ENCODE data around the gene ATAD3B.
"Not testable (repeated sequence)": the region's sequence is repeated elsewhere in the genome, so short reads cannot be mapped to it uniquely, and the experiment has no call there.

The ATAD3B gene

GRCh38 chr1:1511533-1512285, 40.1 kb downstream of the ATAD3B start, which contains the start of gene ATAD3A:
TSS of gene ATAD3A (plus strand) at chr1:1512162. CDS start at chr1:1512269, 107 bp downstream.
- H3K4me3 ChIP-seq (replicated peaks; ENCODE audit: insufficient read depth, low read length): peak within 1 kb of the TSS; percentile 76
- H3K27me3 ChIP-seq (ENCODE audit: insufficient read depth, poor library complexity, severe bottlenecking): no peaks in the 10 kb centered on the region
- DNase-seq (ENCODE audit: low read depth in 1 of 2, low spot score in 1 of 2): peak; percentile 96 to 98
- no peak for TF ChIP-seq CTCF (IDR thresholded peaks at IDR 0.05; ENCODE audit: insufficient read depth, low read length)
- TF ChIP-seq POLR2AphosphoS5 (IDR thresholded peaks at IDR 0.05; ENCODE audit: low read depth): peak; percentile 82
- peak within 1 kb of the TSS; percentile 99 for H3K27ac ChIP-seq (replicated peaks)

- peak overlapping the region; percentile 87 for H3K27ac ChIP-seq (replicated peaks)
- DNase-seq (ENCODE audit: low read depth in 1 of 2, low spot score in 1 of 2): not testable (repeated sequence)
Observed at GRCh38 chr1:1512425-1512824, 40.9 kb downstream of the ATAD3B start.

GRCh38 chr1:1513675-1514074, 42.1 kb downstream of the ATAD3B start:
- Histone ChIP-seq H3K4me3 (replicated peaks; ENCODE audit: insufficient read depth, low read length) (peak overlapping the region; percentile 40), H3K27ac (replicated peaks) (peak overlapping the region; percentile 40)
- not testable (repeated sequence) for H3K27me3 ChIP-seq (ENCODE audit: insufficient read depth, poor library complexity, severe bottlenecking); DNase-seq (ENCODE audit: low read depth in 1 of 2, low spot score in 1 of 2)

More at GRCh38 chr1:1512425-1512824, 40.9 kb downstream of the ATAD3B start:
- H3K4me3 ChIP-seq (replicated peaks; ENCODE audit: insufficient read depth, low read length): peak overlapping the region; percentile 76
- H3K27me3 ChIP-seq (ENCODE audit: insufficient read depth, poor library complexity, severe bottlenecking): not testable (repeated sequence)

GRCh38 chr1:1514376-1514775, 42.8 kb downstream of the ATAD3B start:
- not testable (repeated sequence) for H3K27ac ChIP-seq (replicated peaks); H3K27me3 ChIP-seq (ENCODE audit: insufficient read depth, poor library complexity, severe bottlenecking); H3K4me3 ChIP-seq (replicated peaks; ENCODE audit: insufficient read depth, low read length)
- DNase-seq (ENCODE audit: low read depth in 1 of 2, low spot score in 1 of 2): peak in 1 of 2 experiments; percentile 51

GRCh38 chr1:1516923-1517322, 45.4 kb downstream of the ATAD3B start:
- not testable (repeated sequence) for DNase-seq (ENCODE audit: low read depth in 1 of 2, low spot score in 1 of 2); H3K4me3 ChIP-seq (replicated peaks; ENCODE audit: insufficient read depth, low read length); H3K27ac ChIP-seq (replicated peaks); H3K27me3 ChIP-seq (ENCODE audit: insufficient read depth, poor library complexity, severe bottlenecking)

DNA sequence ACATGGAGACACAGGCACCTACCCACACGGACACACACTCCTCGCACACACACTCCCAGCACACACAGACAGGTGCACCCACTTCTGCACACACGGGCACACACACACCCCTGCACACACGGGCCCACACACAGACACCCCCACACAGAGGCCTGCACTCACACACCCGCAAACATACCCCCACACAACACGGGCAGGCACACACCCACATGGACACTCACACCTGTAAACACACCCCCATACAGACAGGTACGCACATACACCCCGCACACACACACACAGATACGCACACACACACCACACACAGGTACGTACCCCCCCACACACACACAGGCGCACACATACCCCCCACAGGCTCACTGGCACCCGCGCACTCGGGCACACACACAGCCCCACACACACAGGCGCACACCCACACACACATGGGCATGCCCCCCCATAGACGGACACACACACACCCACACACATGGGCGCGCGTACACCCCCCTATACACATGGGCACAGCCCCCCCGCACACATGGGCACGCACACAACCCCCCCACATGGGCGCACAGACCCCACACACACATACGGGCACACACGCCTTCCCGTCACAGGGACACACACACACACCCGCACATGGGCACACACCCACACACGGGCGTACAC, 46.5 kb downstream of the ATAD3B start:
- TF ChIP-seq, protein P1, sequence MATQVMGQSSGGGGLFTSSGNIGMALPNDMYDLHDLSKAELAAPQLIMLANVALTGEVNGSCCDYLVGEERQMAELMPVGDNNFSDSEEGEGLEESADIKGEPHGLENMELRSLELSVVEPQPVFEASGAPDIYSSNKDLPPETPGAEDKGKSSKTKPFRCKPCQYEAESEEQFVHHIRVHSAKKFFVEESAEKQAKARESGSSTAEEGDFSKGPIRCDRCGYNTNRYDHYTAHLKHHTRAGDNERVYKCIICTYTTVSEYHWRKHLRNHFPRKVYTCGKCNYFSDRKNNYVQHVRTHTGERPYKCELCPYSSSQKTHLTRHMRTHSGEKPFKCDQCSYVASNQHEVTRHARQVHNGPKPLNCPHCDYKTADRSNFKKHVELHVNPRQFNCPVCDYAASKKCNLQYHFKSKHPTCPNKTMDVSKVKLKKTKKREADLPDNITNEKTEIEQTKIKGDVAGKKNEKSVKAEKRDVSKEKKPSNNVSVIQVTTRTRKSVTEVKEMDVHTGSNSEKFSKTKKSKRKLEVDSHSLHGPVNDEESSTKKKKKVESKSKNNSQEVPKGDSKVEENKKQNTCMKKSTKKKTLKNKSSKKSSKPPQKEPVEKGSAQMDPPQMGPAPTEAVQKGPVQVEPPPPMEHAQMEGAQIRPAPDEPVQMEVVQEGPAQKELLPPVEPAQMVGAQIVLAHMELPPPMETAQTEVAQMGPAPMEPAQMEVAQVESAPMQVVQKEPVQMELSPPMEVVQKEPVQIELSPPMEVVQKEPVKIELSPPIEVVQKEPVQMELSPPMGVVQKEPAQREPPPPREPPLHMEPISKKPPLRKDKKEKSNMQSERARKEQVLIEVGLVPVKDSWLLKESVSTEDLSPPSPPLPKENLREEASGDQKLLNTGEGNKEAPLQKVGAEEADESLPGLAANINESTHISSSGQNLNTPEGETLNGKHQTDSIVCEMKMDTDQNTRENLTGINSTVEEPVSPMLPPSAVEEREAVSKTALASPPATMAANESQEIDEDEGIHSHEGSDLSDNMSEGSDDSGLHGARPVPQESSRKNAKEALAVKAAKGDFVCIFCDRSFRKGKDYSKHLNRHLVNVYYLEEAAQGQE (IDR thresholded peaks at IDR 0.05; ENCODE audit: insufficient replicate concordance, low read depth): no peak
- no peak for TF ChIP-seq SPI1 (IDR thresholded peaks at IDR 0.05; ENCODE audit: borderline replicate concordance, low read depth)
- no peak for TF ChIP-seq CTCF (IDR thresholded peaks at IDR 0.05; ENCODE audit: insufficient read depth, low read length)
- TF ChIP-seq POLR2AphosphoS5 (IDR thresholded peaks at IDR 0.05; ENCODE audit: low read depth): no peak
- TF ChIP-seq GABPA (IDR thresholded peaks at IDR 0.05; ENCODE audit: low read depth): no peak
- DNase-seq (ENCODE audit: low read depth in 1 of 2, low spot score in 1 of 2): no peak
- Histone ChIP-seq H3K27ac (replicated peaks) (peak overlapping the region; percentile 14; the same call in 1 of the 2 replicates), H3K4me3 (replicated peaks; ENCODE audit: insufficient read depth, low read length) (no peak overlapping the region), H3K27me3 (ENCODE audit: insufficient read depth, poor library complexity, severe bottlenecking) (no peaks in the 10 kb centered on the region)

DNA sequence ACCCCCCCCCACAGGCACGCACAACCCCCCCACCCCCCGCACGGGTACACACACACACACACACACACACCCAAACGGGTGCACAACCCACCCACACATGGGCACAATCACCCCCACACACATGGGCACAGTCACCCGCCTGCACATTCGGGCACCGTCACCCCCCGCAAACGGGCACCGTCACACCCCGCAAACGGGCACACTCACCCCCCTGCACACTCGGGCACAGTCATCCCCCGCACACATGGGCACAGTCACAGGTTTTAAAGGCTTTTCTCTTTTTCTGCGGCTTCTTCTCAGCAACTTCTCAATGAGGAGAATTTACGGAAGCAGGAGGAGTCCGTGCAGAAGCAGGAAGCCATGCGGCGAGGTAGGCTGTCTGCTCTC, 47.0 kb downstream of the ATAD3B start:
- not testable (repeated sequence) for H3K27me3 ChIP-seq (ENCODE audit: insufficient read depth, poor library complexity, severe bottlenecking); H3K4me3 ChIP-seq (replicated peaks; ENCODE audit: insufficient read depth, low read length)
- DNase-seq (ENCODE audit: low read depth in 1 of 2, low spot score in 1 of 2): peak in 1 of 2 experiments; percentile 56
- peak overlapping the region; percentile 56 for H3K27ac ChIP-seq (replicated peaks)

DNA sequence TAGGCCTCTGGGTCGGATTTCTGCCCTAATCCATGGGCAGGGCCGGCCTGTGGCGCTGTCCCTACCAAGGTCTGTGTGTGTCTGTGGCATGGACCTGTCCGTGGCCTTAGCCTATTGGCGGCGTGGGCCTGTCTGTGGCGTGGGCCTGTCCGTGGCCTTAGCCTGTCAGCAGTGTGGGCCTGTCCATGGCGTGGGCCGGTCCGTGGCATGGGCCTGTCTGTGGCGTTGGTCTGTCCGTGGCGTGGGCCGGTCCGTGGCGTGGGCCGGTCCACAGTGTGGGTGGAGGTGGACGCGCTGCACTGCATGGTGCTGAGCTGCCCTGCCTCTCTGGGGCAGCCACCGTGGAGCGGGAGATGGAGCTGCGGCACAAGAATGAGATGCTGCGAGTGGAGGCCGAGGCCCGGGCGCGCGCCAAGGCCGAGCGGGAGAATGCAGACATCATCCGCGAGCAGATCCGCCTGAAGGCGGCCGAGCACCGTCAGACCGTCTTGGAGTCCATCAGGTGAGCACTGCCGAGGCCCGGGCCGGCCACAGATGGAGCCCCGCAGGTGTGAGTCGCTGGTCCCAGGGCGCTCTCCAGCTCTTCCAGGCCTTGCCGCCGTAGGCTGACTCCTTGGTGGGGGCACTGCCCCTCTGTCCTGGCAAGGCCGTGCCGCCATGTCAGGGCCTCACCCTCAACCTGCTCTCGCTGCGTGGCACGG, 48.4 kb downstream of the ATAD3B start:
- DNase-seq (ENCODE audit: low read depth in 1 of 2, low spot score in 1 of 2); H3K27me3 ChIP-seq (ENCODE audit: insufficient read depth, poor library complexity, severe bottlenecking): not testable (repeated sequence)

More for the DNA sequence above, 48.4 kb downstream of the ATAD3B start:
- not testable (repeated sequence) for H3K4me3 ChIP-seq (replicated peaks; ENCODE audit: insufficient read depth, low read length); H3K27ac ChIP-seq (replicated peaks)
